Liver (tissue), 3 donors: Measurements from ENCODE around the gene EIF4A2.

ENCODE experiments used
- ATF3 ChIP-seq: IDR thresholded peaks from 2 replicates; pipeline ENCODE4 v1.6.1; 2016; ENCODE audit warnings: antibody characterized with exemption
- CTCF ChIP-seq: fragments of 150-350 bp; IDR thresholded peaks from 2 replicates; pipeline ENCODE4 v1.5.1; 2017; ENCODE audit warnings: improper control_type of control experiment, low read depth, low read length; ENCODE audit not compliant: missing input control
- FOXA1 ChIP-seq: IDR thresholded peaks from 2 replicates; pipeline ENCODE4 v1.6.1; 2016; ENCODE audit warnings: antibody characterized with exemption
- GABPA ChIP-seq, 2 donors: IDR thresholded peaks in 1 of 2; conservative IDR thresholded peaks in 1 of 2; 2 replicates each; pipeline ENCODE4 v1.6.1; 2016; ENCODE audit warnings: antibody characterized with exemption in 2 of 2, mild to moderate bottlenecking in 1 of 2, moderate library complexity in 1 of 2
- HNF4G ChIP-seq: IDR thresholded peaks from 2 replicates; pipeline ENCODE4 v1.6.1; 2016; ENCODE audit warnings: antibody characterized with exemption
- JUND ChIP-seq, 2 donors: IDR thresholded peaks; 2 replicates each; pipeline ENCODE4 v1.6.1; 2016; ENCODE audit warnings: antibody characterized with exemption in 2 of 2
- MAX ChIP-seq: IDR thresholded peaks from 2 replicates; pipeline ENCODE4 v1.6.1; 2016; ENCODE audit warnings: antibody characterized with exemption
- NR2F2 ChIP-seq: IDR thresholded peaks from 2 replicates; pipeline ENCODE4 v1.6.1; 2016; ENCODE audit warnings: antibody characterized with exemption
- RAD21 ChIP-seq, 2 donors: IDR thresholded peaks; 2 replicates each; pipeline ENCODE4 v1.6.1; 2016; ENCODE audit warnings: antibody characterized with exemption in 2 of 2, mild to moderate bottlenecking in 2 of 2
- REST ChIP-seq: IDR thresholded peaks from 2 replicates; pipeline ENCODE4 v1.6.1; 2016; ENCODE audit warnings: antibody characterized with exemption, mild to moderate bottlenecking
- YY1 ChIP-seq: IDR thresholded peaks from 2 replicates; pipeline ENCODE4 v1.6.1; 2016; ENCODE audit warnings: antibody characterized with exemption, mild to moderate bottlenecking
- donor health status: healthy.
- donor health status: healthy.

- TF ChIP-seq RAD21 (IDR thresholded peaks at IDR 0.05): no peak
- TF ChIP-seq MAX: no peak
- TF ChIP-seq CTCF: no peak
- TF ChIP-seq GABPA (IDR thresholded peaks at IDR 0.05 in 1 of 2, conservative IDR thresholded peaks at IDR 0.05 in 1 of 2): no peak
- TF ChIP-seq ATF3: no peak
- no peak for TF ChIP-seq HNF4G
- TF ChIP-seq NR2F2: no peak
- no peak for TF ChIP-seq JUND (IDR thresholded peaks at IDR 0.05)
- no peak for TF ChIP-seq FOXA1
- TF ChIP-seq REST: no peak
- no peak for TF ChIP-seq YY1
These were observed 35.6 kb downstream of the EIF4A2 start for GRCh38 chr3:186818956-186819355.
